K562 (cell line): ENCODE measurements around the gene DAP. TPM values are rescaled to one million over a fixed set of nuclear protein-coding genes. Genes with fewer than 3 reads are reported as not detected.

Experiments
- CBFA2T3 ChIP-seq: fragments of 450-650 bp; IDR thresholded peaks from 2 replicates; pipeline ENCODE4 v1.6.1; 2017
- CREM ChIP-seq: IDR thresholded peaks from 2 replicates; pipeline ENCODE4 v1.6.1; 2014; ENCODE audit warnings: antibody characterized with exemption, low read depth
- CTBP1 ChIP-seq: fragments of 450-650 bp; IDR thresholded peaks from 2 replicates; pipeline ENCODE4 v1.6.1; 2016; ENCODE audit warnings: borderline replicate concordance
- CTCF ChIP-seq, 3 experiments: IDR thresholded peaks in 2 of 3; conservative IDR thresholded peaks in 1 of 3; 2 replicates each; pipeline ENCODE4 v1.5.1; 2011 to 2012; ENCODE audit warnings: low read length in 3 of 3, mild to moderate bottlenecking in 3 of 3, control low read depth in 2 of 3, improper control_type of control experiment in 1 of 3, inconsistent platforms in 1 of 3, low read depth in 1 of 3, mixed read lengths in 1 of 3, moderate library complexity in 1 of 3; ENCODE audit not compliant: insufficient read depth in 2 of 3
- GATAD2B ChIP-seq: fragments of 450-650 bp; IDR thresholded peaks from 2 replicates; pipeline ENCODE4 v1.6.1; 2017; ENCODE audit warnings: mild to moderate bottlenecking, borderline replicate concordance
- ID3 ChIP-seq, 2 experiments: fragments of 250-450 bp in 1 of 2; fragments of 450-650 bp in 1 of 2; sonication (Bioruptor Pico) in 1 of 2; IDR thresholded peaks; 2 replicates each; pipeline versions ENCODE4 v1.6.1 to v1.8.0; 2016 to 2021; ENCODE audit warnings: mild to moderate bottlenecking in 2 of 2, moderate library complexity in 2 of 2, missing compliant biosample characterization in 1 of 2, missing genetic modification characterization in 1 of 2
- KHSRP ChIP-seq: fragments of 450-650 bp; IDR thresholded peaks from 2 replicates; pipeline ENCODE4 v1.6.1; 2017
- RAD21 ChIP-seq, 2 experiments: fragments of 250-450 bp in 1 of 2; fragments of 450-650 bp in 1 of 2; sonication (Bioruptor Pico) in 1 of 2; formaldehyde crosslinking in 1 of 2; IDR thresholded peaks in 1 of 2; conservative IDR thresholded peaks in 1 of 2; 2 replicates each; pipeline versions ENCODE4 v1.4.0 to v1.8.0; 2020 to 2022; ENCODE audit warnings: mild to moderate bottlenecking in 2 of 2, moderate library complexity in 1 of 2
- RCOR1 ChIP-seq, 2 experiments: IDR thresholded peaks; 2 replicates each; pipeline ENCODE4 v1.6.1; 2012; ENCODE audit warnings: low read depth in 2 of 2, low read length in 2 of 2, borderline replicate concordance in 1 of 2, improper control_type of control experiment in 1 of 2
- SMARCE1 ChIP-seq: fragments of 450-650 bp; IDR thresholded peaks from 2 replicates; pipeline ENCODE4 v1.7.1; 2016; ENCODE audit warnings: mild to moderate bottlenecking
- TEAD4 ChIP-seq, 2 experiments: sonication (generic) in 1 of 2; formaldehyde crosslinking in 1 of 2; IDR thresholded peaks; 2 replicates each; pipeline versions ENCODE4 v1.6.1 to v1.8.0; 2012 to 2022; ENCODE audit warnings: borderline replicate concordance in 1 of 2, inconsistent platforms in 1 of 2, low read length in 1 of 2, mild to moderate bottlenecking in 1 of 2, missing genetic modification reagents in 1 of 2
- ZFP91 ChIP-seq: sonication (generic); formaldehyde crosslinking; IDR thresholded peaks from 2 replicates; pipeline ENCODE4 v1.8.0; 2022; ENCODE audit warnings: mild to moderate bottlenecking, missing genetic modification reagents
- ZNF407 ChIP-seq: fragments of 450-650 bp; IDR thresholded peaks from 2 replicates; pipeline ENCODE4 v1.6.1; 2016; ENCODE audit warnings: low read depth
- polyA plus RNA-seq, 8 experiments: library from polyadenylated mRNA; depleted of rRNA in 4 of 8; stranded (reverse) in 5 of 8; unstranded in 3 of 8; fragments of >200 nt; fragmentation: Nextera tagmentation in 2 of 8; fragmentation: Illumina TruSeq in 1 of 8; extraction: Ambion mirVana in 2 of 8; extraction: Trizol in 1 of 8; gene quantifications; 2 replicates each; pipeline versions ENCODE4 v1.2.1 to v1.2.3, GENCODE V29; 2011 to 2014; ENCODE audit warnings: inconsistent platforms in 1 of 8, missing spikeins in 1 of 8
- total RNA-seq, 7 experiments: library from RNA; depleted of rRNA in 6 of 7; stranded (reverse); fragments of >200 nt in 6 of 7; fragmentation: Illumina TruSeq in 2 of 7; extraction: Trizol in 2 of 7; gene quantifications; 2 replicates each; pipeline versions ENCODE4 v1.2.1 to v1.2.3, GENCODE V29; 2011 to 2021; ENCODE audit warnings: low replicate concordance in 1 of 7

DAP gene
- total and polyA plus RNA-seq, 9 of the 15 experiments (the other 6 are each of a cell fraction or from before 2014, with no cell fraction given) = 14.1 to 151 (median 34.5) TPM

GRCh38 chr5:10735569-10736276 is 25.3 kb downstream of the DAP start (continued):
- TF ChIP-seq ZFP91 (CRISPR knock-in tag) (no peak), RCOR1 (IDR thresholded peaks at IDR 0.05; ENCODE audit: borderline replicate concordance in 1 of 2, low read depth in 2 of 2, low read length in 2 of 2) (0 out of 4 replicates have a peak, but pooled peaks of 1 of the 2 experiments have one; percentile 39), GATAD2B (no peak), CTCF (IDR thresholded peaks at IDR 0.05 in 2 of 3, conservative IDR thresholded peaks at IDR 0.05 in 1 of 3; ENCODE audit: insufficient read depth in 2 of 3, low read depth in 1 of 3, low read length in 3 of 3) (peak; percentile 17 to 46 (median 32); a peak in 3 of 6 replicates), KHSRP (no peak), CBFA2T3 (peak; percentile 26; the same call in 1 of the 2 replicates), CREM (peak; percentile 35; the same call in 1 of the 2 replicates), TEAD4 (IDR thresholded peaks at IDR 0.05; ENCODE audit: low read length) (peak; percentile 25; the same call in 1 of the 2 replicates), TEAD4 (CRISPR knock-in tag; IDR thresholded peaks at IDR 0.05; ENCODE audit: borderline replicate concordance) (no peak), SMARCE1 (peak; percentile 22; the same call in 1 of the 2 replicates), RAD21 (CRISPR knock-in tag; conservative IDR thresholded peaks at IDR 0.05 in 1 of 2, IDR thresholded peaks at IDR 0.05 in 1 of 2) (peak; percentile 25 to 27; a peak in 1 of 4 replicates), ID3 (CRISPR knock-in tag; IDR thresholded peaks at IDR 0.05) (no peak), ID3 (tag; IDR thresholded peaks at IDR 0.05) (0 out of 2 replicates have a peak, but pooled peaks have one; percentile 20), ZNF407 (no peak), CTBP1 (peak; percentile 72; the same call in 1 of the 2 replicates)
